Measurements from ENCODE around the gene MACROH2A1.

GRCh38 chr5:135309391-135310327 lies 89.4 kb downstream of the MACROH2A1 start:
- TF ChIP-seq REST (IDR thresholded peaks at IDR 0.05; ENCODE audit: low read depth) (no peak), RAD21 (IDR thresholded peaks at IDR 0.05; ENCODE audit: low read depth) (no peak), MAX (IDR thresholded peaks at IDR 0.05) (no peak), ZBTB7A (IDR thresholded peaks at IDR 0.05; ENCODE audit: low read depth) (no peak), YY1 (IDR thresholded peaks at IDR 0.05; ENCODE audit: low read depth) (no peak), EP300 (IDR thresholded peaks at IDR 0.05; ENCODE audit: borderline replicate concordance) (no peak), TEAD4 (IDR thresholded peaks at IDR 0.05) (no peak), NFIC (IDR thresholded peaks at IDR 0.05) (no peak), FOXM1 (IDR thresholded peaks at IDR 0.05; ENCODE audit: borderline replicate concordance, low read depth) (no peak), TCF12 (IDR thresholded peaks at IDR 0.05; ENCODE audit: low read depth) (no peak), EGR1 (IDR thresholded peaks at IDR 0.05) (no peak), TAF1 (IDR thresholded peaks at IDR 0.05; ENCODE audit: low read depth) (no peak), CEBPB (IDR thresholded peaks at IDR 0.05) (no peak), USF1 (IDR thresholded peaks at IDR 0.05) (no peak)

All from Ishikawa (cell line).